PC-9 (cell line): Measurements from ENCODE around the gene SNAI3. TPM values are rescaled to one million over a fixed set of nuclear protein-coding genes. Genes with fewer than 3 reads are reported as not detected.

Experiments
- BruUV-seq: library from RNA; stranded (reverse); fragments of 400-500 nt; replicated peaks from 2 replicates; lab custom pipeline; 2021; lab: Mats Ljungman, UMichigan
- CTCF ChIA-PET: fragments of 300-600 bp; sonication (Branson Sonifier 250); formaldehyde crosslinking; loops from one replicate; lab custom pipeline; 2022; ENCODE audit warnings: antibody characterized with exemption; lab: Charles Lee
- POLR2A ChIA-PET: fragments of 300-600 bp; sonication (Branson Sonifier 250); formaldehyde crosslinking; loops from one replicate; lab custom pipeline; 2022; ENCODE audit warnings: antibody characterized with exemption; ENCODE audit not compliant: unreplicated experiment; lab: Charles Lee
- DNase-seq, 2 experiments: peaks; one replicate each; pipeline versions ENCODE4 v3.0.0 to v3.0.0-alpha.2; 2015 to 2022; ENCODE audit warnings: mixed read lengths in 1 of 2
- H2AFZ ChIP-seq: fragments of 200-600 bp; sonication (generic); 2 replicates; pipeline ENCODE4 v1.8.1; 2017; ENCODE audit warnings: antibody characterized with exemption
- H3F3A ChIP-seq: fragments of 200-600 bp; sonication (generic); 2 replicates; pipeline ENCODE4 v1.8.1; 2017; ENCODE audit warnings: antibody characterized with exemption, mild to moderate bottlenecking, low read depth; ENCODE audit not compliant: insufficient read depth
- H3K27ac ChIP-seq: fragments of 200-600 bp; sonication (generic); 2 replicates; pipeline ENCODE4 v1.6.1; 2016; ENCODE audit warnings: mixed run types
- H3K27me3 ChIP-seq: fragments of 200-600 bp; sonication (generic); 2 replicates; pipeline ENCODE4 v1.6.1; 2016; ENCODE audit warnings: low read depth, mixed run types; ENCODE audit not compliant: insufficient read depth
- H3K36me3 ChIP-seq: fragments of 200-600 bp; sonication (generic); 2 replicates; pipeline ENCODE4 v1.6.1; 2016; ENCODE audit warnings: low read depth, mixed run types
- H3K4me1 ChIP-seq: fragments of 200-600 bp; sonication (generic); replicated peaks from 2 replicates; pipeline ENCODE4 v1.6.1; 2016; ENCODE audit warnings: mixed run types; ENCODE audit not compliant: insufficient read depth
- H3K4me2 ChIP-seq: fragments of 200-600 bp; sonication (generic); 2 replicates; pipeline ENCODE4 v1.6.1; 2017; ENCODE audit warnings: mixed run types
- H3K4me3 ChIP-seq: fragments of 200-600 bp; sonication (generic); 2 replicates; pipeline ENCODE4 v1.6.1; 2016; ENCODE audit warnings: mixed run types
- H3K79me2 ChIP-seq: fragments of 200-600 bp; sonication (generic); 2 replicates; pipeline ENCODE4 v1.6.1; 2017; ENCODE audit warnings: low read depth, mixed run types
- H3K9me2 ChIP-seq: fragments of 200-600 bp; sonication (generic); 2 replicates; pipeline ENCODE4 v1.8.1; 2017; ENCODE audit warnings: mild to moderate bottlenecking; ENCODE audit not compliant: insufficient read depth
- H3K9me3 ChIP-seq: fragments of 200-600 bp; sonication (generic); 2 replicates; pipeline ENCODE4 v1.8.1; 2016; ENCODE audit warnings: low read depth; ENCODE audit not compliant: insufficient read depth
- H4K20me1 ChIP-seq: fragments of 200-600 bp; sonication (generic); 2 replicates; pipeline ENCODE4 v1.8.1; 2017; ENCODE audit not compliant: insufficient read depth
- CTCF ChIP-seq: fragments of 200-600 bp; sonication (generic); conservative IDR thresholded peaks from 2 replicates; pipeline ENCODE4 v1.6.1; 2017; ENCODE audit warnings: mixed run types, antibody characterized with exemption, mild to moderate bottlenecking, moderate library complexity
- EZH2 ChIP-seq: fragments of 200-600 bp; sonication (generic); IDR thresholded peaks from 2 replicates; pipeline ENCODE4 v1.8.0; 2017; ENCODE audit warnings: antibody characterized with exemption, low read depth
- intact Hi-C: fragments of 100-400 bp; cut with micrococcal nuclease; formaldehyde crosslinking; loops from one replicate; pipeline ENCODE4 v1.10.0; 2022; ENCODE audit not compliant: unreplicated experiment
- total RNA-seq: library from RNA; stranded (reverse); gene quantifications from 2 replicates; pipeline ENCODE4 v1.2.3, GENCODE V29; 2021

The SNAI3 gene
- total RNA-seq, 1 experiment from 2014 or later = 1.3 TPM

- no peak overlapping the region for H3K4me3 ChIP-seq
- H3K4me1 ChIP-seq = no peaks in the 10 kb centered on the region
- H3K4me2 ChIP-seq = no peak overlapping the region
- no peak overlapping the region for H2AFZ ChIP-seq
- H3K79me2 ChIP-seq = no peaks in the 10 kb centered on the region
- DNase-seq = no peak
- CTCF ChIA-PET = no interaction called here
- no peaks in the 10 kb centered on the region for H3K9me3 ChIP-seq
- BruUV-seq = no TSS peak
- H3K9me2 ChIP-seq = no peaks in the 10 kb centered on the region
- H3F3A ChIP-seq = peaks cover 27% of the 10 kb centered on the region; the same call in 1 of the 2 replicates
- H3K27me3 ChIP-seq = no peaks in the 10 kb centered on the region
- H4K20me1 ChIP-seq = peaks cover 19% of the 10 kb centered on the region
- no peak for TF ChIP-seq CTCF
- no peak for TF ChIP-seq EZH2
- H3K36me3 ChIP-seq = peaks cover 3% of the 10 kb centered on the region; the same call in 1 of the 2 replicates
- POLR2A ChIA-PET = no interaction called here
- intact Hi-C loops = no loop called here
- no peak overlapping the region for H3K27ac ChIP-seq
These were observed 30.3 kb upstream of the SNAI3 start for GRCh38 chr16:88716601-88717001.

GRCh38 chr16:88716201-88716600 is 29.9 kb upstream of the SNAI3 start:
- no TSS peak for BruUV-seq
- H4K20me1 ChIP-seq = peaks cover 21% of the 10 kb centered on the region
- H3K4me1 ChIP-seq = no peaks in the 10 kb centered on the region
- H2AFZ ChIP-seq = no peak overlapping the region
- H3K4me3 ChIP-seq = no peak overlapping the region
- no peak for DNase-seq
- H3K9me2 ChIP-seq = no peaks in the 10 kb centered on the region
- H3K27ac ChIP-seq = no peak overlapping the region
- ChIA-PET POLR2A (no interaction called here), CTCF (no interaction called here)
- TF ChIP-seq CTCF (no peak), EZH2 (no peak)
- H3K4me2 ChIP-seq = no peak overlapping the region
- no peaks in the 10 kb centered on the region for H3K27me3 ChIP-seq
- intact Hi-C loops = no loop called here
- peaks cover 28% of the 10 kb centered on the region; the same call in 1 of the 2 replicates for H3F3A ChIP-seq
- peaks cover 3% of the 10 kb centered on the region; the same call in 1 of the 2 replicates for H3K36me3 ChIP-seq
- H3K9me3 ChIP-seq = no peaks in the 10 kb centered on the region
- H3K79me2 ChIP-seq = no peaks in the 10 kb centered on the region

GRCh38 chr16:88715312-88716190 is 29.2 kb upstream of the SNAI3 start:
- Histone ChIP-seq H3F3A (peaks cover 28% of the 10 kb centered on the region; the same call in 1 of the 2 replicates), H4K20me1 (peaks cover 21% of the 10 kb centered on the region), H3K79me2 (no peaks in the 10 kb centered on the region), H3K9me2 (no peaks in the 10 kb centered on the region), H3K27ac (no peak overlapping the region), H3K36me3 (peaks cover 3% of the 10 kb centered on the region; the same call in 1 of the 2 replicates), H3K27me3 (no peaks in the 10 kb centered on the region), H3K4me1 (no peaks in the 10 kb centered on the region), H3K9me3 (no peaks in the 10 kb centered on the region), H3K4me3 (no peak overlapping the region), H2AFZ (no peak overlapping the region), H3K4me2 (no peak overlapping the region)
- ChIA-PET POLR2A (no interaction called here), CTCF (interaction anchor here (0.7 kb wide), 1 partner anchor 57 kb away, joined by 4 read pairs; no protein-coding TSS in a partner anchor)
- TF ChIP-seq CTCF (no peak), EZH2 (no peak)
- BruUV-seq = no TSS peak
- DNase-seq = no peak
- intact Hi-C loops = no loop called here
